Endodermal cell (in vitro differentiated cells): ENCODE data around the gene UNC5C. TPM values are rescaled to one million over a fixed set of nuclear protein-coding genes. Genes with fewer than 3 reads are reported as not detected.

Source experiments
- DNase-seq: peaks from one replicate; pipeline ENCODE4 v3.0.0-alpha.2; 2017
- H3K27ac ChIP-seq: 2 replicates; pipeline ENCODE4 v1.5.1; 2013; ENCODE audit warnings: mild to moderate bottlenecking, low read depth, low read length, moderate library complexity
- H3K27me3 ChIP-seq: 2 replicates; pipeline ENCODE4 v1.6.1; 2013; ENCODE audit warnings: mild to moderate bottlenecking, low read length, moderate library complexity; ENCODE audit not compliant: insufficient read depth, control insufficient read depth, poor library complexity, severe bottlenecking
- H3K36me3 ChIP-seq: 2 replicates; pipeline ENCODE4 v1.7.0; 2013; ENCODE audit warnings: mild to moderate bottlenecking, low read length, moderate library complexity; ENCODE audit not compliant: control insufficient read depth, insufficient read depth
- H3K4me1 ChIP-seq: one replicate; pipeline ENCODE4 v1.7.0; 2013; ENCODE audit warnings: low read length; ENCODE audit not compliant: control insufficient read depth, insufficient read depth
- H3K4me3 ChIP-seq: 2 replicates; pipeline ENCODE4 v1.5.1; 2013; ENCODE audit warnings: mild to moderate bottlenecking, low read length, moderate library complexity
- H3K9ac ChIP-seq: 2 replicates; pipeline ENCODE4 v1.6.1; 2013; ENCODE audit warnings: mild to moderate bottlenecking, low read length, moderate library complexity; ENCODE audit not compliant: poor library complexity, severe bottlenecking; ENCODE audit errors: extremely low read depth
- H3K9me3 ChIP-seq: 2 replicates; pipeline ENCODE4 v1.6.1; 2013; ENCODE audit warnings: mild to moderate bottlenecking, low read length, moderate library complexity; ENCODE audit not compliant: control insufficient read depth
- H3K27ac Mint-ChIP-seq: 2 replicates; pipeline ENCODE4 v1.8.0; 2020; ENCODE audit warnings: mixed read lengths
- H3K27me3 Mint-ChIP-seq: 2 replicates; pipeline ENCODE4 v1.8.0; 2021; ENCODE audit warnings: mild to moderate bottlenecking, mixed read lengths; ENCODE audit not compliant: insufficient read depth
- H3K36me3 Mint-ChIP-seq: 2 replicates; pipeline ENCODE4 v1.8.0; 2020; ENCODE audit warnings: low read depth, mixed read lengths
- H3K4me1 Mint-ChIP-seq: 2 replicates; pipeline ENCODE4 v1.8.0; 2020; ENCODE audit warnings: mixed read lengths
- H3K4me3 Mint-ChIP-seq: 2 replicates; pipeline ENCODE4 v1.8.0; 2020; ENCODE audit warnings: mild to moderate bottlenecking, moderate library complexity, mixed read lengths
- H3K9me3 Mint-ChIP-seq: 2 replicates; pipeline ENCODE4 v1.8.0; 2020; ENCODE audit warnings: mild to moderate bottlenecking, mixed read lengths
- CTCF ChIP-seq: fragments of 200-600 bp; sonication (generic); conservative IDR thresholded peaks from 2 replicates; pipeline ENCODE4 v1.5.0; 2021; ENCODE audit warnings: antibody characterized with exemption, mild to moderate bottlenecking
- WGBS, 2 experiments: methylation state at CpG; one replicate each; pipeline versions ENCODE4 v1.1.5 to v1.1.7; 2013; ENCODE audit warnings: missing lambda C conversion rate in 2 of 2, mixed read lengths in 1 of 2; ENCODE audit not compliant: insufficient coverage in 1 of 2, insufficient read length in 1 of 2; 5-methylcytosine and 5-hydroxymethylcytosine counted together
- total RNA-seq, 2 donors: library from RNA; stranded (reverse); fragmentation: NEBNext Ultra II Directional in 1 of 2; extraction: Animal tissue kit (Norgen Biotek cat#: 25700) in 1 of 2; gene quantifications; 2 replicates in 1 of 2; 3 replicates in 1 of 2; pipeline ENCODE4 v1.2.1, GENCODE V29; 2021

Gene UNC5C
- total RNA-seq, 2 donors from 2014 or later, result 2.0 to 7.2 TPM

- Histone ChIP-seq H3K9ac (no peak overlapping the region), H3K4me1 (no peaks in the 10 kb centered on the region), H3K27ac (no peak overlapping the region), H3K4me3 (no peak overlapping the region), H3K27me3 (no peaks in the 10 kb centered on the region), H3K36me3 (no peaks in the 10 kb centered on the region), H3K9me3 (no peaks in the 10 kb centered on the region)
- Mint-ChIP-seq H3K4me1 (peaks cover 9% of the 10 kb centered on the region), H3K9me3 (no peaks in the 10 kb centered on the region), H3K4me3 (no peak overlapping the region), H3K27ac (no peak overlapping the region), H3K36me3 (no peaks in the 10 kb centered on the region), H3K27me3 (no peaks in the 10 kb centered on the region)
- 91 to 100% methylated on average over 1 of the region's 1 CpG for WGBS, 2 experiments
- DNase-seq, result no peak
- no peak for TF ChIP-seq CTCF
These were observed 45.2 kb upstream of the UNC5C start for GRCh38 chr4:95594013-95594412.

GRCh38 chr4:95591278-95591677 lies 42.5 kb upstream of the UNC5C start:
- no peak overlapping the region for H3K27ac ChIP-seq
- no peaks in the 10 kb centered on the region for H3K36me3 ChIP-seq
- Mint-ChIP-seq H3K27me3 (no peaks in the 10 kb centered on the region), H3K4me3 (no peak overlapping the region), H3K36me3 (no peaks in the 10 kb centered on the region), H3K4me1 (peaks cover 9% of the 10 kb centered on the region), H3K9me3 (no peaks in the 10 kb centered on the region), H3K27ac (no peak overlapping the region)
- TF ChIP-seq CTCF, result no peak
- 89 to 91% methylated on average over 3 to 5 of the region's 5 CpGs for WGBS, 2 experiments
- H3K4me3 ChIP-seq, result no peak overlapping the region
- H3K27me3 ChIP-seq, result no peaks in the 10 kb centered on the region
- no peak for DNase-seq
- H3K9ac ChIP-seq, result no peak overlapping the region
- no peaks in the 10 kb centered on the region for H3K4me1 ChIP-seq
- no peaks in the 10 kb centered on the region for H3K9me3 ChIP-seq

GRCh38 chr4:95590615-95591014 lies 41.8 kb upstream of the UNC5C start:
- H3K9ac ChIP-seq, result no peak overlapping the region
- Mint-ChIP-seq H3K27me3 (no peaks in the 10 kb centered on the region), H3K9me3 (no peaks in the 10 kb centered on the region), H3K27ac (no peak overlapping the region), H3K4me3 (no peak overlapping the region), H3K4me1 (peaks cover 9% of the 10 kb centered on the region), H3K36me3 (no peaks in the 10 kb centered on the region)
- H3K9me3 ChIP-seq, result no peaks in the 10 kb centered on the region
- no peaks in the 10 kb centered on the region for H3K36me3 ChIP-seq
- DNase-seq, result no peak
- no peaks in the 10 kb centered on the region for H3K27me3 ChIP-seq
- TF ChIP-seq CTCF, result no peak
- no peak overlapping the region for H3K27ac ChIP-seq
- whole genome bisulfite sequencing, 2 experiments, result no CpG with 5 or more reads among the region's 1 CpG
- no peaks in the 10 kb centered on the region for H3K4me1 ChIP-seq
- H3K4me3 ChIP-seq, result no peak overlapping the region
